Activated T-helper 2 cell treated with anti-CD3 and anti-CD28 coated beads, Interferon-gamma antibody, Interleukin-2, Interleukin-4, amounts not matched to agents 10 μg/mL and 5 μg/mL and 100 μg/mL, durations not matched to agents 14 hours and 24 hours and 36 hours (primary cell): ENCODE measurements around the gene PLEKHA7. TPM values are rescaled to one million over a fixed set of nuclear protein-coding genes. Genes with fewer than 3 reads are reported as not detected.
A peak's percentile ranks its signal among the peaks of the same experiment; 100 is the strongest.

ENCODE experiments used
- DNase-seq: peaks from one replicate; pipeline ENCODE4 v3.0.0; 2021; ENCODE audit warnings: low spot score
- H3K27ac Mint-ChIP-seq: one replicate; pipeline ENCODE4 v1.8.0; 2021; ENCODE audit warnings: mixed read lengths
- H3K27me3 Mint-ChIP-seq: one replicate; pipeline ENCODE4 v1.8.0; 2021; ENCODE audit warnings: low read depth, mixed read lengths
- H3K36me3 Mint-ChIP-seq: one replicate; pipeline ENCODE4 v1.8.0; 2021; ENCODE audit warnings: low read depth, mixed read lengths
- H3K4me1 Mint-ChIP-seq: one replicate; pipeline ENCODE4 v1.8.0; 2021; ENCODE audit warnings: low read depth, mixed read lengths
- H3K4me3 Mint-ChIP-seq: one replicate; pipeline ENCODE4 v1.8.0; 2021; ENCODE audit warnings: low read depth, mild to moderate bottlenecking, moderate library complexity, mixed read lengths
- H3K9me3 Mint-ChIP-seq: one replicate; pipeline ENCODE4 v1.8.0; 2021; ENCODE audit warnings: mixed read lengths
- intact Hi-C: fragments of 100-400 bp; cut with micrococcal nuclease; formaldehyde crosslinking; loops from one replicate; pipeline ENCODE4 v1.15.1; 2023
- total RNA-seq: library from RNA; stranded (reverse); gene quantifications from 2 replicates; pipeline ENCODE4 v1.2.3, GENCODE V29; 2022

Gene PLEKHA7
- total RNA-seq, 1 donor from 2014 or later: 51.3 TPM

- Mint-ChIP-seq H3K9me3 (no peaks in the 10 kb centered on the region), H3K27me3 (peaks cover 2% of the 10 kb centered on the region), H3K4me3 (no peak overlapping the region), H3K27ac (peak overlapping the region; percentile 33), H3K4me1 (peaks cover 24% of the 10 kb centered on the region), H3K36me3 (peaks cover 20% of the 10 kb centered on the region)
- intact Hi-C loops: loop anchor here (1.0 to 5.0 kb wide), 6 partner anchors 14 to 257 kb away; partner anchors contain the start of gene RPS13
- peak; percentile 23 for DNase-seq
Observed at GRCh38 chr11:16820324-16821092, 193.7 kb downstream of the PLEKHA7 start.

- H3K36me3 Mint-ChIP-seq: peaks cover 9% of the 10 kb centered on the region
- intact Hi-C loops: no loop called here
- H3K4me3 Mint-ChIP-seq: no peak overlapping the region
- H3K27ac Mint-ChIP-seq: no peak overlapping the region
- H3K9me3 Mint-ChIP-seq: no peaks in the 10 kb centered on the region
- peaks cover 24% of the 10 kb centered on the region for H3K4me1 Mint-ChIP-seq
- no peak for DNase-seq
- H3K27me3 Mint-ChIP-seq: peaks cover 2% of the 10 kb centered on the region
Observed at GRCh38 chr11:16818284-16818683, 195.9 kb downstream of the PLEKHA7 start.

- H3K36me3 Mint-ChIP-seq: peaks cover 16% of the 10 kb centered on the region
- no peak for DNase-seq
Observed at GRCh38 chr11:16817351-16817750, 196.9 kb downstream of the PLEKHA7 start.

GRCh38 chr11:16816358-16817270 lies 197.6 kb downstream of the PLEKHA7 start:
- Mint-ChIP-seq H3K27ac (no peak overlapping the region), H3K27me3 (peaks cover 2% of the 10 kb centered on the region), H3K9me3 (no peaks in the 10 kb centered on the region), H3K4me1 (peaks cover 18% of the 10 kb centered on the region), H3K4me3 (no peak overlapping the region), H3K36me3 (peaks cover 16% of the 10 kb centered on the region)
- intact Hi-C loops: no loop called here
- no peak for DNase-seq

More at GRCh38 chr11:16817351-16817750, 196.9 kb downstream of the PLEKHA7 start:
- H3K27me3 Mint-ChIP-seq: peaks cover 2% of the 10 kb centered on the region
- no peaks in the 10 kb centered on the region for H3K9me3 Mint-ChIP-seq
- no peak overlapping the region for H3K4me3 Mint-ChIP-seq
- peaks cover 24% of the 10 kb centered on the region for H3K4me1 Mint-ChIP-seq
- intact Hi-C loops: no loop called here
- H3K27ac Mint-ChIP-seq: no peak overlapping the region

- intact Hi-C loops: no loop called here
- H3K4me1 Mint-ChIP-seq: peaks cover 7% of the 10 kb centered on the region
- H3K36me3 Mint-ChIP-seq: peaks cover 16% of the 10 kb centered on the region
- no peak overlapping the region for H3K4me3 Mint-ChIP-seq
- no peaks in the 10 kb centered on the region for H3K9me3 Mint-ChIP-seq
- no peak overlapping the region for H3K27ac Mint-ChIP-seq
- no peak for DNase-seq
- H3K27me3 Mint-ChIP-seq: peaks cover 2% of the 10 kb centered on the region
Observed at GRCh38 chr11:16815047-16815767, 199.0 kb downstream of the PLEKHA7 start.

- no peak for DNase-seq
- H3K27me3 Mint-ChIP-seq: peaks cover 2% of the 10 kb centered on the region
- intact Hi-C loops: no loop called here
- peaks cover 5% of the 10 kb centered on the region for H3K4me1 Mint-ChIP-seq
- no peak overlapping the region for H3K27ac Mint-ChIP-seq
- peaks cover 16% of the 10 kb centered on the region for H3K36me3 Mint-ChIP-seq
- no peak overlapping the region for H3K4me3 Mint-ChIP-seq
- no peaks in the 10 kb centered on the region for H3K9me3 Mint-ChIP-seq
Observed at GRCh38 chr11:16814410-16815046, 199.7 kb downstream of the PLEKHA7 start.

- Mint-ChIP-seq H3K4me1 (no peaks in the 10 kb centered on the region), H3K4me3 (no peak overlapping the region), H3K27ac (no peak overlapping the region), H3K9me3 (no peaks in the 10 kb centered on the region), H3K27me3 (no peaks in the 10 kb centered on the region), H3K36me3 (peaks cover 16% of the 10 kb centered on the region)
- no peak for DNase-seq
- intact Hi-C loops: no loop called here
Observed at GRCh38 chr11:16813126-16813525, 201.1 kb downstream of the PLEKHA7 start.

- Mint-ChIP-seq H3K4me1 (peaks cover 3% of the 10 kb centered on the region), H3K4me3 (no peak overlapping the region), H3K27ac (no peak overlapping the region), H3K9me3 (no peaks in the 10 kb centered on the region), H3K27me3 (no peaks in the 10 kb centered on the region), H3K36me3 (peaks cover 16% of the 10 kb centered on the region)
- intact Hi-C loops: no loop called here
- no peak for DNase-seq
Observed at GRCh38 chr11:16812274-16812673, 201.9 kb downstream of the PLEKHA7 start.

- no peaks in the 10 kb centered on the region for H3K9me3 Mint-ChIP-seq
- no peak overlapping the region for H3K4me3 Mint-ChIP-seq
- H3K27me3 Mint-ChIP-seq: no peaks in the 10 kb centered on the region
- no peak overlapping the region for H3K27ac Mint-ChIP-seq
- intact Hi-C loops: no loop called here
- H3K4me1 Mint-ChIP-seq: peaks cover 3% of the 10 kb centered on the region
- DNase-seq: no peak
- H3K36me3 Mint-ChIP-seq: peaks cover 16% of the 10 kb centered on the region
Observed at GRCh38 chr11:16811136-16812020, 202.8 kb downstream of the PLEKHA7 start.

GRCh38 chr11:16809886-16810668 lies 204.1 kb downstream of the PLEKHA7 start:
- no peaks in the 10 kb centered on the region for H3K27me3 Mint-ChIP-seq
- peaks cover 11% of the 10 kb centered on the region for H3K36me3 Mint-ChIP-seq
- H3K27ac Mint-ChIP-seq: no peak overlapping the region
- no peak overlapping the region for H3K4me3 Mint-ChIP-seq
- no peaks in the 10 kb centered on the region for H3K9me3 Mint-ChIP-seq
- DNase-seq: no peak
- peaks cover 3% of the 10 kb centered on the region for H3K4me1 Mint-ChIP-seq
- intact Hi-C loops: no loop called here

GRCh38 chr11:16807306-16807705 lies 206.9 kb downstream of the PLEKHA7 start:
- peaks cover 3% of the 10 kb centered on the region for H3K4me1 Mint-ChIP-seq
- no peak for DNase-seq
- no peaks in the 10 kb centered on the region for H3K27me3 Mint-ChIP-seq

More at GRCh38 chr11:16807306-16807705, 206.9 kb downstream of the PLEKHA7 start:
- Mint-ChIP-seq H3K27ac (no peak overlapping the region), H3K36me3 (no peaks in the 10 kb centered on the region), H3K9me3 (no peaks in the 10 kb centered on the region), H3K4me3 (no peak overlapping the region)
- intact Hi-C loops: no loop called here
